Choroid plexus epithelial cell (primary cell): ENCODE measurements around the gene CLEC4G.
"Not testable (repeated sequence)": the region's sequence is repeated elsewhere in the genome, so short reads cannot be mapped to it uniquely, and the experiment has no call there.

Source experiments
- DNase-seq: peaks from one replicate; pipeline ENCODE4 v3.0.0-alpha.2; 2010; ENCODE audit warnings: low read depth
- H3K4me3 ChIP-seq: 2 replicates; pipeline ENCODE4 v1.5.1; 2011; ENCODE audit warnings: low read depth, mild to moderate bottlenecking, control low read depth, low read length, moderate library complexity
- CTCF ChIP-seq: conservative IDR thresholded peaks from 2 replicates; pipeline ENCODE4 v1.5.1; 2011; ENCODE audit warnings: low read depth, mild to moderate bottlenecking, control low read depth, inconsistent platforms, low read length, moderate library complexity

Gene CLEC4G

GRCh38 chr19:7746903-7747884 lies 15.3 kb upstream of the CLEC4G start, which contains the start of gene CD209:
Gene CD209 (minus strand): TSS chr19:7747534. CDS start chr19:7747511, 23 bp downstream.
- H3K4me3 ChIP-seq: no peak within 1 kb of the TSS
- DNase-seq: no peak
- TF ChIP-seq CTCF: no peak

- not testable (repeated sequence) for H3K4me3 ChIP-seq, DNase-seq
Measured at GRCh38 chr19:7746306-7746705, 14.4 kb upstream of the CLEC4G start.

- no peak overlapping the region for H3K4me3 ChIP-seq
- no peak for TF ChIP-seq CTCF
- no peak for DNase-seq
Measured at GRCh38 chr19:7744871-7745650, 13.2 kb upstream of the CLEC4G start.

- DNase-seq: no peak
- no peak for TF ChIP-seq CTCF
- no peak overlapping the region for H3K4me3 ChIP-seq
Measured at GRCh38 chr19:7744199-7744786, 12.4 kb upstream of the CLEC4G start.

- DNase-seq: no peak
- H3K4me3 ChIP-seq: no peak overlapping the region
- no peak for TF ChIP-seq CTCF
Measured at GRCh38 chr19:7743425-7743841, 11.5 kb upstream of the CLEC4G start.

GRCh38 chr19:7742991-7743390 lies 11.1 kb upstream of the CLEC4G start:
- no peak for DNase-seq
- no peak for TF ChIP-seq CTCF
- no peak overlapping the region for H3K4me3 ChIP-seq

GRCh38 chr19:7742575-7742974 lies 10.7 kb upstream of the CLEC4G start:
- TF ChIP-seq CTCF: no peak
- no peak overlapping the region for H3K4me3 ChIP-seq
- DNase-seq: no peak
